CD8-positive, alpha-beta memory T cell (primary cell): ENCODE data around the gene TGFBR3L. TPM values are rescaled to one million over a fixed set of nuclear protein-coding genes. Genes with fewer than 3 reads are reported as not detected.
"Not testable (repeated sequence)": the region's sequence is repeated elsewhere in the genome, so short reads cannot be mapped to it uniquely, and the experiment has no call there.

Source experiments
- CTCF ChIA-PET: fragments of 350-600 bp; sonication (Branson Sonifier 250); formaldehyde crosslinking; loops from one replicate; lab custom pipeline; 2021; ENCODE audit warnings: antibody characterized with exemption; lab: Charles Lee
- POLR2A ChIA-PET: fragments of 350-600 bp; sonication (Branson Sonifier 250); formaldehyde crosslinking; loops from one replicate; lab custom pipeline; 2021; ENCODE audit warnings: antibody characterized with exemption; lab: Charles Lee
- DNase-seq, 5 donors: peaks; one replicate each; pipeline versions ENCODE4 v3.0.0 to v3.0.0-alpha.2; 2020 to 2022; ENCODE audit warnings: mixed read lengths in 1 of 5
- H3K27ac ChIP-seq: one replicate; pipeline ENCODE4 v1.7.0; 2013; ENCODE audit warnings: low read depth, mild to moderate bottlenecking, low read length, moderate library complexity
- H3K27me3 ChIP-seq: 2 replicates; pipeline ENCODE4 v1.7.0; 2013; ENCODE audit warnings: low read length, mild to moderate bottlenecking; ENCODE audit not compliant: insufficient read depth, poor library complexity, severe bottlenecking
- H3K36me3 ChIP-seq: 2 replicates; pipeline ENCODE4 v1.7.0; 2013; ENCODE audit warnings: mild to moderate bottlenecking, low read length, moderate library complexity; ENCODE audit not compliant: insufficient read depth
- H3K4me1 ChIP-seq: 2 replicates; pipeline ENCODE4 v1.7.0; 2013; ENCODE audit warnings: mild to moderate bottlenecking, low read length, moderate library complexity; ENCODE audit not compliant: insufficient read depth
- H3K4me3 ChIP-seq: 2 replicates; pipeline ENCODE4 v1.7.0; 2013; ENCODE audit warnings: mild to moderate bottlenecking, low read length
- H3K9me3 ChIP-seq: 2 replicates; pipeline ENCODE4 v1.7.0; 2013; ENCODE audit warnings: mild to moderate bottlenecking, low read length
- H3K27ac Mint-ChIP-seq, 8 donors: one replicate each; pipeline ENCODE4 v1.8.0; 2020 to 2021; ENCODE audit warnings: mixed read lengths in 8 of 8, mild to moderate bottlenecking in 6 of 8, inconsistent platforms in 3 of 8, moderate library complexity in 3 of 8
- H3K27me3 Mint-ChIP-seq, 2 donors: one replicate each; pipeline ENCODE4 v1.8.0; 2020 to 2021; ENCODE audit warnings: mixed read lengths in 2 of 2, mild to moderate bottlenecking in 1 of 2, moderate library complexity in 1 of 2
- H3K36me3 Mint-ChIP-seq, 3 donors: one replicate each; pipeline ENCODE4 v1.8.0; 2020 to 2021; ENCODE audit warnings: mixed read lengths in 3 of 3, inconsistent platforms in 1 of 3, mild to moderate bottlenecking in 1 of 3
- H3K4me1 Mint-ChIP-seq, 3 donors: one replicate each; pipeline ENCODE4 v1.8.0; 2020 to 2021; ENCODE audit warnings: mixed read lengths in 3 of 3, inconsistent platforms in 1 of 3, mild to moderate bottlenecking in 1 of 3
- H3K4me3 Mint-ChIP-seq, 7 donors: one replicate each; pipeline ENCODE4 v1.8.0; 2020 to 2021; ENCODE audit warnings: mixed read lengths in 7 of 7, mild to moderate bottlenecking in 6 of 7, moderate library complexity in 4 of 7, inconsistent platforms in 2 of 7
- H3K9me3 Mint-ChIP-seq, 5 donors: one replicate each; pipeline ENCODE4 v1.8.0; 2020 to 2022; ENCODE audit warnings: mixed read lengths in 5 of 5, mild to moderate bottlenecking in 3 of 5, moderate library complexity in 2 of 5, inconsistent platforms in 1 of 5
- polyA plus RNA-seq: library from polyadenylated mRNA; unstranded; fragments of 300-500 nt; fragmentation: Illumina TruSeq; gene quantifications from one replicate; pipeline ENCODE4 v1.2.3, GENCODE V29; 2021
- total RNA-seq, 2 experiments: library from RNA; stranded (reverse); gene quantifications; one replicate each; pipeline ENCODE4 v1.2.3, GENCODE V29; 2021

The TGFBR3L gene
- total and polyA plus RNA-seq, 3 experiments from 2014 or later: 1.3 to 8.6 (median 7.7) TPM

DNA sequence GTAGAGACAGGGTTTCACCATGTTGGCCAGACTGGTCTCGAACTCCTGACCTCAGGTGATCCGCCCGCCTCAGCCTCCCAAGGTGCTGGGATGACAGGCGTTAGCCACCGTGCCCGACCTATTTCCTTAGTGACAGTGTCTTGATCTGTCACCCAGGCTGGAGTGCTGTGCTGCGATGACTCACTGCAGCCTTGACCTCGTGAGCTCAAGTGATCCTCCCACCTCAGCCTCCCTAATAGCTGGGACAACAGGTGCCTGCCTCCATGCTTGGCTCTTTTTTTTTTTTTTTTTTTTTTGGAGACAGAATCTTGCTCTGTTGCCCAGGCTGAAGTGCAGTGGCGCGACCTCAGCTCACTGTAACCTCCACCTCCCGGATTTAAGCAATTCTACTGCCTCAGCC lies 15.4 kb downstream of the TGFBR3L start:
- peaks cover 0 to 39% (median 3%) of the 10 kb centered on the region in 3 donors for H3K36me3 Mint-ChIP-seq
- H3K27me3 ChIP-seq, H3K27ac ChIP-seq, H3K27me3 Mint-ChIP-seq, H3K4me3 ChIP-seq, H3K9me3 Mint-ChIP-seq, H3K4me1 ChIP-seq, H3K4me3 Mint-ChIP-seq, H3K36me3 ChIP-seq, DNase-seq, H3K9me3 ChIP-seq: not testable (repeated sequence)
- H3K27ac Mint-ChIP-seq: peak overlapping the region in 2 of 8 donors; percentile 80 to 89
- ChIA-PET POLR2A (interaction anchor here (0.6 to 1.2 kb wide), 2 partner anchors 10 to 13 kb away, joined by 5 read pairs; partner anchors contain the start of genes SNAPC2 and TIMM44), CTCF (interaction anchor here (0.6 to 4.7 kb wide), 4 partner anchors 13 to 373 kb away, joined by 3 to 41 read pairs (median 4); partner anchors contain the start of gene TIMM44)
- peaks cover 7 to 19% (median 17%) of the 10 kb centered on the region in 3 donors for H3K4me1 Mint-ChIP-seq

DNA sequence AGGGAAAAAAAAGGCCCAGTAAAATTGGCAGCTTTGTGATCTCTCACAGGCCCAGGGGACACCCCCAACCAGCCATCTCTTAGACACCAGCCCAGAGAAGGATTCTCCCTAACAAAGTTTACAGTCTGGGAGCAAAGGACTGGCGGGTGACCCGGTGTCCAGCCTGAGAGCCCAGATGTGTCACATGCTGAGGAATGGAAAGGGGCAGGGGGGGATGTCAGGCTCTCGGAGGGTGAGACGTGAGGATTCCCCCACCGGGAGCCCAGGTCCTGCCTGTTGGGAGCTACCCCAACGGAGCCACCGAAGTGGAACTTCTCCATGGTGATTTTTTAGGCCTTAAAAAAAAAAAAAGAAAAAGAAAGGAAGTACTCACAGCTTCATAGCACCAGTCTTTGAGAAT lies 16.1 kb downstream of the TGFBR3L start:
- Histone ChIP-seq H3K27me3 (no peaks in the 10 kb centered on the region), H3K9me3 (no peaks in the 10 kb centered on the region), H3K27ac (no peak overlapping the region), H3K4me1 (peaks cover 5% of the 10 kb centered on the region), H3K36me3 (peaks cover 14% of the 10 kb centered on the region), H3K4me3 (no peak overlapping the region)
- no peaks in the 10 kb centered on the region for H3K27me3 Mint-ChIP-seq
- H3K4me1 Mint-ChIP-seq: peaks cover 5 to 16% (median 13%) of the 10 kb centered on the region in 3 donors
- no peak overlapping the region for H3K4me3 Mint-ChIP-seq
- no peak overlapping the region for H3K27ac Mint-ChIP-seq
- peaks cover 0 to 2% (median 0%) of the 10 kb centered on the region in 5 donors for H3K9me3 Mint-ChIP-seq
- ChIA-PET CTCF (interaction anchor here (1.2 to 4.7 kb wide), 3 partner anchors 13 to 72 kb away, joined by 3 to 41 read pairs (median 5); partner anchors contain the start of genes MAP2K7 and TIMM44), POLR2A (interaction anchor here (0.6 to 1.2 kb wide), 3 partner anchors 11 to 13 kb away, joined by 3 to 5 read pairs (median 5); partner anchors contain the start of genes SNAPC2 and TIMM44)
- peaks cover 0 to 46% (median 5%) of the 10 kb centered on the region in 3 donors for H3K36me3 Mint-ChIP-seq
- no peak for DNase-seq

DNA sequence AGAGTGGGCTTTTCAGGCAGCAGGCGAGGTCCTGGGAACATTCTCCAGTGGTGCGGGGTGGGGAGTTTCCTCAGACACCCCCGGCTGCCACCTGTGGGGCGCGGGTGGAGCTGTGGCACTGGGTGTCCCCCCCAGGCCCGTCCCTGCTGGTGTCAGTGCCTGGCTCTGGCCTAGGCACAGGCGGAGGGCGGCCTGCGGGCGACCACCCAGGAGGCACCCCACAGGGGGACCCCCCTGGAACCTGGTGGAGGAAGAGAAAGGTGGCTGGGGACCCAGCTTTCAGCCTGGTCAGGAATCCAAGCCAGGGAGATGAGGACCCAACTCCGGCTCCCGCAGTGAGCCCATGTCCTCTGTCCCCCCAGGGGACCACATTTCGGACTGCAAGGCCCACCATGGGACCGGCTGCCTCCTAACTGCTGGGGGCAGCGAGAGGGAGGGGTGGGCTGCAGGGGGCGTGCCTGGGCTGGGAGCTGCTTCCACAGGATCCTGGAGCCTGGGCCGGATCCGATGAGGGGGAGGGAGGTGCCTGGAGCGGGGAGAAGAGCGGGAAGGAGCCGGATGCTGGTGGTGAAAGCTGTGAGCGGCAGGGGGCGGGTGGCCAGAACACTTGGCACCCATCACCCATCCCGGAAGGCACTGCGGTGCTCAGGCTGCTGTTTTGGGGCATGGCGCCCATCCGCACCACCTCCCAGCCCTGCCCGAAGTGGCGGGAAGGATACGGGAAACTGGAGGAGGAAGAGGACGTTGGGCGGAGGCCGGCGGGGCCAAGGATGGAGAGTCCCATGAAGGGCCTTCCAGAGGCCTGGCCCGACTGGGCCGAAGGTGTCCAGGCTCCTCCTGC lies 16.8 kb downstream of the TGFBR3L start:
- Histone ChIP-seq H3K27ac (no peak overlapping the region), H3K4me3 (no peak overlapping the region), H3K9me3 (no peaks in the 10 kb centered on the region), H3K36me3 (peaks cover 17% of the 10 kb centered on the region), H3K4me1 (peaks cover 1% of the 10 kb centered on the region), H3K27me3 (no peaks in the 10 kb centered on the region)
- POLR2A ChIA-PET: interaction anchor here (0.6 to 1.2 kb wide), 2 partner anchors 12 to 13 kb away, joined by 3 to 5 read pairs; partner anchors contain the start of gene SNAPC2
- Mint-ChIP-seq H3K27ac (no peak overlapping the region), H3K4me3 (no peak overlapping the region), H3K9me3 (peaks cover 0 to 2% (median 0%) of the 10 kb centered on the region in 5 donors), H3K27me3 (no peaks in the 10 kb centered on the region), H3K4me1 (peaks cover 4 to 13% (median 12%) of the 10 kb centered on the region in 3 donors), H3K36me3 (peaks cover 0 to 51% (median 6%) of the 10 kb centered on the region in 3 donors)
- no peak for DNase-seq
- CTCF ChIA-PET: interaction anchor here (1.2 to 4.7 kb wide), 3 partner anchors 12 to 71 kb away, joined by 3 to 41 read pairs (median 5); partner anchors contain the start of genes MAP2K7 and TIMM44

DNA sequence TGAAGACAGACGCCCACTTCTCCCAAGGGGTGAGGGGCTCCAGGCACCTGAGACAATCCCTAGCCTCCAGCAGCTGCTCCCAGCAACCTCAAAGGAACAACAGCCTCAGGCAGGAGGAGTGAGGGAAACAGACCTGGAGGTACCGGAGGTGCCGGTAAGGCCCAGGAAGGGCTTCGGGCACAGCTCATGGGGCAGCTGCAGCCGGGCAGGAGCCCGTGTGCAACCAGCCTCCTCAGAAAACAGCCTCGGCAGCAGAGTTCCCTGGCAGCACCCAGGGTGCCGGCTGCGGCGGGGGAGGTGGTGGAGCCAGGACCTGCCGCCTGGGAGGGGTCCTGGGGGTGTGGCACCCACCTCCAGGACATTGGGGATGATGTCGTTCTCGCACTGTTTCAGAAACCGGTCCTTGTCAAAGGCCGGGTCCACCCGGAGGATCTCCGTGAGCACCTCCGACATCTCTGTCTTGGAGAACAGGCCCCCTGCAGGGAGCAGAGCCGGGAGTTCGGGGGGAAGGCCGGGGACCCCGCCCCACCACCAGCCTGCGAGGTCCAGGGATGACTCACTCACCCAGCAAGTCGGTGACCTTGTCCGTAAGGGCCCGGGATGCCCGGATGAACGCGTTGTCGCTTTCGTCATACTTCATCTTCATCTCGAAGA lies 17.8 kb downstream of the TGFBR3L start:
- H3K4me3 Mint-ChIP-seq: no peak overlapping the region
- H3K27ac Mint-ChIP-seq: no peak overlapping the region
- Histone ChIP-seq H3K27ac (no peak overlapping the region), H3K4me3 (no peak overlapping the region), H3K9me3 (no peaks in the 10 kb centered on the region), H3K4me1 (no peaks in the 10 kb centered on the region), H3K27me3 (no peaks in the 10 kb centered on the region), H3K36me3 (peaks cover 17% of the 10 kb centered on the region)
- H3K9me3 Mint-ChIP-seq: peaks cover 0 to 2% (median 0%) of the 10 kb centered on the region in 5 donors
- H3K36me3 Mint-ChIP-seq: peaks cover 0 to 58% (median 6%) of the 10 kb centered on the region in 3 donors
- no peak for DNase-seq
- CTCF ChIA-PET: interaction anchor here (2.2 to 4.7 kb wide), 2 partner anchors 11 to 70 kb away, joined by 5 to 41 read pairs; partner anchors contain the start of gene TIMM44
- peaks cover 4 to 13% (median 10%) of the 10 kb centered on the region in 3 donors for H3K4me1 Mint-ChIP-seq
- POLR2A ChIA-PET: no interaction called here
- H3K27me3 Mint-ChIP-seq: no peaks in the 10 kb centered on the region

DNA sequence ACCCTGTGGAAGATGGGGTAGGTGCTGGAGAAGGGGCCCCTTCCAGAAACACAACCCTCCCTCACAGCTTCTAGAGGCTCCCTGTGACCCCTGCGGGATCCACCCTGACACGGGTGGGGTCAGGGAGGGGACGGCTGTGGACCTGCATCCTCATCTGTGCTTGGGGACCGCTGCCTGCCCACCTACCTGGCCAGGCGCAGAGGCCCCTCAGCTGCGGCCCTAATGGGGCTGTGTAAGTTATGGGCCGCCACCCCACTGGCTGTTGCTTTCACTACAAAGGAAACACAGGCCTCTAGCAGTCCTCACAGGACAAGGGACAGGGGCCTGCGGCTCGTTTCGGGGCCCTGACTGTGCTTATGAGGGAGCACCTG lies 18.3 kb downstream of the TGFBR3L start:
- peaks cover 0 to 64% (median 6%) of the 10 kb centered on the region in 3 donors for H3K36me3 Mint-ChIP-seq
- Histone ChIP-seq H3K36me3 (peaks cover 17% of the 10 kb centered on the region), H3K4me3 (no peak overlapping the region), H3K4me1 (no peaks in the 10 kb centered on the region), H3K27ac (no peak overlapping the region), H3K9me3 (no peaks in the 10 kb centered on the region), H3K27me3 (no peaks in the 10 kb centered on the region)
- no peaks in the 10 kb centered on the region for H3K27me3 Mint-ChIP-seq
- H3K4me1 Mint-ChIP-seq: peaks cover 4 to 13% (median 10%) of the 10 kb centered on the region in 3 donors
- POLR2A ChIA-PET: no interaction called here
- no peak overlapping the region for H3K4me3 Mint-ChIP-seq
- no peak for DNase-seq
- no peak overlapping the region for H3K27ac Mint-ChIP-seq
- peaks cover 0 to 2% (median 0%) of the 10 kb centered on the region in 5 donors for H3K9me3 Mint-ChIP-seq
- CTCF ChIA-PET: no interaction called here

DNA sequence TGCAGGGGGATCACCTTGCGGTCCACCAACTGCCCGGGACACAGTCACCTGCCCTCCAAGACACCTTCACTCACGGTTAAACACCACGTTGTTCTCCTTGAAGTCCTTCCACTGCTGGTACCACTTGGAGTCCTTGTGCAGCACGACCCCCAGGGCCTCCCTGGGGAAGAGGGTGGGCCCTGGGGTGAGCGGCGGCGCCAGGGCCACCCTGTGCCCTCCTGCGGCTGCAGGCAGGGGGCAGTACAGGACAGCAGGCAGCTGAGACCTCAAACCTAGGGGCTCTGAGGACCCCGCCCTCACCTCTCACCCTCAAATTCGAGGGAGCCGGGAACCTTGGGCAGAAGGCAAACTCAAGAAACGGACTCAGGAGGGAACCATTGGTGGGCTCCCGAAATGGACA lies 18.8 kb downstream of the TGFBR3L start:
- H3K9me3 ChIP-seq: no peaks in the 10 kb centered on the region
- no peaks in the 10 kb centered on the region for H3K27me3 Mint-ChIP-seq
- H3K4me1 ChIP-seq: no peaks in the 10 kb centered on the region
- peaks cover 4 to 13% (median 10%) of the 10 kb centered on the region in 3 donors for H3K4me1 Mint-ChIP-seq
- ChIA-PET CTCF (no interaction called here), POLR2A (no interaction called here)
- no peak overlapping the region for H3K27ac ChIP-seq
- DNase-seq: no peak
- no peaks in the 10 kb centered on the region for H3K27me3 ChIP-seq
- peaks cover 17% of the 10 kb centered on the region for H3K36me3 ChIP-seq
- peaks cover 0 to 66% (median 6%) of the 10 kb centered on the region in 3 donors for H3K36me3 Mint-ChIP-seq
- no peak overlapping the region for H3K4me3 Mint-ChIP-seq
- H3K9me3 Mint-ChIP-seq: peaks cover 0 to under 1% (median 0%) of the 10 kb centered on the region in 5 donors
- H3K27ac Mint-ChIP-seq: no peak overlapping the region
- H3K4me3 ChIP-seq: no peak overlapping the region

DNA sequence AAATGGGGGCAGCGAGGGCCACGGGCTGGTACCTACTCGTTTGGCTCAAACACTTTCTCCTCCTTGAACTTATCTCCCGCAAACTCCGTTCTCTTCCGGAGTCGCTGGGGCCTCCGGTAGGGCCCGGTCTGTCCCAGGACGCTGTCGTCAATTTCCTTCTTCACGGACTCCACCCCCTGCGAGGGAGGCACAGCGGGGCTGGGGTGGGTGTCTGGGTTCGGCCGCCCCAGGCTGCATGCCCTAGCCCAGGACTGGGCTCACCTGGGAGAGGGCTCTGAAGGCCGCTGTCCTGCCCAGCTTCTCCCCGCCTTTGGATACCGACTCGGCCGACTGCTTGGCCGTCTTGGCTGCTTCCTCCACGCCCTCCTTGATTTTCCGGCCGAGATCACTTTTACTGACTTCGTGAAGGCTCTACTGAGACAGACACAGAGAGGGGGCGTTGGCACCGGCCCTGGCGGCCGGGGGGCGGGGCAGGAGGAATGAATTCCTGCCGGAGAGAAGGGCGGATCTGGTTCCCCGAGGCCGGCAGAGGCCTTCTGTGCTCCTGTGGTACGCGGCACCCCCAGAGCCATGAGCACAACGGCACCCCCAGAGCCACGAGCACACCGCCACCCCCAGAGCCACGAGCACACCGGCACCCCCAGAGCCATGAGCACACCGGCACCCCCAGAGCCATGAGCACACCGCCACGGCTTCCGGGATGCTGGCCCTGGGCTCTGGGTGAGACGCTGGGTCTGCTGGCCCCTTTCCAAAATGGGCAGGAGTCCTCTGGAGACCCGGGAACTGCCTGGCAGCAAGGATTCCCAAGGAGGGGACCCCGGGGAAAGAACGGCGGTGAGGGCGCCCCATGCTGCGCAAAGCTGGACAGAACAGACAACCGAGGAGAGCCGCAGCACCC lies 19.4 kb downstream of the TGFBR3L start:
- CTCF ChIA-PET: no interaction called here
- peaks cover 0 to 70% (median 10%) of the 10 kb centered on the region in 3 donors for H3K36me3 Mint-ChIP-seq

More for the DNA sequence above, 19.4 kb downstream of the TGFBR3L start:
- H3K27ac ChIP-seq: no peak overlapping the region
- Mint-ChIP-seq H3K4me1 (peaks cover 5 to 11% (median 11%) of the 10 kb centered on the region in 3 donors), H3K27me3 (no peaks in the 10 kb centered on the region), H3K27ac (no peak overlapping the region), H3K9me3 (no peaks in the 10 kb centered on the region), H3K4me3 (peak overlapping the region in 1 of 7 donors; percentile 54)
- no peaks in the 10 kb centered on the region for H3K27me3 ChIP-seq
- no peaks in the 10 kb centered on the region for H3K9me3 ChIP-seq
- no peaks in the 10 kb centered on the region for H3K4me1 ChIP-seq
- H3K4me3 ChIP-seq: no peak overlapping the region
- DNase-seq: no peak
- H3K36me3 ChIP-seq: peaks cover 17% of the 10 kb centered on the region
- POLR2A ChIA-PET: no interaction called here
